D721Med (cell line): ENCODE results near the gene DOCK6.
"Not testable (repeated sequence)": the region's sequence is repeated elsewhere in the genome, so short reads cannot be mapped to it uniquely, and the experiment has no call there.

ENCODE experiments used
- DNase-seq: peaks from one replicate; pipeline ENCODE4 v3.0.0; 2011; ENCODE audit warnings: low spot score; ENCODE audit not compliant: insufficient read length
- FAIRE-seq: peaks from 2 replicates; lab custom pipeline; 2011; peaks lifted over from hg19 to GRCh38; lab: Jason Lieb, UNC
- TF ChIP-seq, protein P1 (sequence below): IDR thresholded peaks from 2 replicates; pipeline ENCODE4 v1.5.1; 2012; ENCODE audit warnings: mild to moderate bottlenecking, control low read depth; ENCODE audit not compliant: insufficient read depth; ENCODE audit errors: missing control alignments

The DOCK6 gene

DNA sequence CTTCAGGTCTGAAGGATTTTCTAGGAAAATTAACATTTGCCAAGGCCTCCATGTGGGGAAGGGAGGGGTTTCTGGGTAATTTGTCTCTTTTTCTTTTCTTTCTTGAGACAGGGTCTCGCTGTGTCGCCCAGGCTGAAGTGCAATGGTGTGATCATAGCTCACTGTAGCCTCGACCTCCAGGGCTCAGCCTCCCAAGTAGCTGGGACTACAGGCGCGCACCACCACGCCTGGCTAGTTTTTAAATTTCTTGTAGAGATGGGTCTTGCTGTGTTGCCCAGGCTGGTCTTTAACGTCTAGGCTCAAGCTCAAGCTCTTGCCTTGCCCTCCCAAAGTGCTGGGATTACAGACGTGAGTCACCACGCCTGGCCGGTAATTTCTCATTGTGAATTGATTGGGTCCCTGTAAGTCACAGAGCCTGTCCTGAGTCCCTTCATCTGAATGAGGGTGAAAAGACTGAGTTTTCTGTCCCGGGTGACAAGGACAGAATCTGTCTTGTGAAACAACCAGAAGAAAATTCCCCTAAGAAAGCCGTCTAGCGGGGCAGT is 96.8 kb downstream of the DOCK6 start:
- no peak for FAIRE-seq
- TF ChIP-seq, protein P1, sequence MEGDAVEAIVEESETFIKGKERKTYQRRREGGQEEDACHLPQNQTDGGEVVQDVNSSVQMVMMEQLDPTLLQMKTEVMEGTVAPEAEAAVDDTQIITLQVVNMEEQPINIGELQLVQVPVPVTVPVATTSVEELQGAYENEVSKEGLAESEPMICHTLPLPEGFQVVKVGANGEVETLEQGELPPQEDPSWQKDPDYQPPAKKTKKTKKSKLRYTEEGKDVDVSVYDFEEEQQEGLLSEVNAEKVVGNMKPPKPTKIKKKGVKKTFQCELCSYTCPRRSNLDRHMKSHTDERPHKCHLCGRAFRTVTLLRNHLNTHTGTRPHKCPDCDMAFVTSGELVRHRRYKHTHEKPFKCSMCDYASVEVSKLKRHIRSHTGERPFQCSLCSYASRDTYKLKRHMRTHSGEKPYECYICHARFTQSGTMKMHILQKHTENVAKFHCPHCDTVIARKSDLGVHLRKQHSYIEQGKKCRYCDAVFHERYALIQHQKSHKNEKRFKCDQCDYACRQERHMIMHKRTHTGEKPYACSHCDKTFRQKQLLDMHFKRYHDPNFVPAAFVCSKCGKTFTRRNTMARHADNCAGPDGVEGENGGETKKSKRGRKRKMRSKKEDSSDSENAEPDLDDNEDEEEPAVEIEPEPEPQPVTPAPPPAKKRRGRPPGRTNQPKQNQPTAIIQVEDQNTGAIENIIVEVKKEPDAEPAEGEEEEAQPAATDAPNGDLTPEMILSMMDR = no peak
- no peak for DNase-seq

DNA sequence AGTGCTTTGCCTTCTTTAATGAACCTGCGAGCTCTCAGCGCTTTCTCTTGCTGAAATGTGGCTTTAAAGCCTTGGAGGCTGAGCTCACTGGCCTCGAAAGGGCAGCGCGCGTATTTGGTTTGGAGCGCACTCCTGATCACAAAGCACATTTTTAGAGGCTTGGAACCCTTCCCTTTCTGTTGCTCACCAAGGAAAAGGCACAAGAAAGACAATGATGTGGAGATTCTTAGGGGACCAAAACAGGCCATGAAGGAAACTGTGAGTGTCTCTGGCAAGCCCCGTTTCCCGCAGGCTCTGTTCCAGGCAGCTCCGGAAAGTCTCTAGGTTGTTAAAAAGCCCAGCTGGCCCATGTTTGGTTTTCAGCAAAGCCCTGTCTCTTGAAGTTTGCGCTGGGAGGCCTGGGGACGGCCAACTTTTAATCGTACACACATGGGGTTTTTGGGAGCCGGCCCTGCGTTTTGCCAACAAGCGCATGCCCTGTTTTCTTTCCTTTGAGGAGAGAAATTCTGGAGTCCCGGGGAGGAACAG is 97.4 kb downstream of the DOCK6 start:
- DNase-seq = no peak
- TF ChIP-seq, protein P1 = no peak
- FAIRE-seq = no peak

DNA sequence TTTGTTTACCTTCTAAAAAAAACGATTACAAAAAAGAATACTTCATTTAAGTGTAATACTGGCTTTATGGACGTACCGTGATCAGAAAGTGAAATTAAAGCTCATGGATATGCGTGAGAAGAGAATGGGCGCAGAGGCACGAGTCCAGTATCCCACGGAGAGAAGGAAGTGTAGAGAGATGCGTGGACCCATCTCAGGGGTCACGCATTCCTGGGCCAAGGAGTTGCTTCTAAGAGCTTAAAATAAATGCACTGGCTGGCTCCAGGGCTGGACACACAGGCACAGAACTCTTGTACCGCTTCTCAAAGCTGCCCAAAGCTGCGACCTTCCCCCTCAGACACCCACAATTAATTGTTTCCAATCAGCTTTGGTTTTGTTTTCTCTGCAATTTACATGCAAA is 98.0 kb downstream of the DOCK6 start:
- no peak for DNase-seq
- FAIRE-seq = no peak
- TF ChIP-seq, protein P1 = no peak

DNA sequence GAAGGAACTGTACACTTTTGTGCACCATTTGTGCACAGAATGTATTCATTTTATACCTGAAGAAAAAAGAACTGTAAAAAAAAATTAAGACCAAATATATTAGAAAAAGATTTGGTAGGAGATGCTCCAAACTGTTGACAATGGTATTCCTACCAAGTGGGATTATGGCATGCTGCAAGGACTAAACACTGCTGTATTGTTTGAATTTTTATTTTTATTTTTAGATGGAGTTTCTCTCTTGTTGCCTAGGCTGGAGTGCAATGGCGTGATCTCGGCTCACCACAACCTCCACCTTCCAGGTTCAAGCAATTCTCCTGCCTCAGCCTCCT is 101.9 kb downstream of the DOCK6 start:
- DNase-seq, FAIRE-seq: not testable (repeated sequence)

DNA sequence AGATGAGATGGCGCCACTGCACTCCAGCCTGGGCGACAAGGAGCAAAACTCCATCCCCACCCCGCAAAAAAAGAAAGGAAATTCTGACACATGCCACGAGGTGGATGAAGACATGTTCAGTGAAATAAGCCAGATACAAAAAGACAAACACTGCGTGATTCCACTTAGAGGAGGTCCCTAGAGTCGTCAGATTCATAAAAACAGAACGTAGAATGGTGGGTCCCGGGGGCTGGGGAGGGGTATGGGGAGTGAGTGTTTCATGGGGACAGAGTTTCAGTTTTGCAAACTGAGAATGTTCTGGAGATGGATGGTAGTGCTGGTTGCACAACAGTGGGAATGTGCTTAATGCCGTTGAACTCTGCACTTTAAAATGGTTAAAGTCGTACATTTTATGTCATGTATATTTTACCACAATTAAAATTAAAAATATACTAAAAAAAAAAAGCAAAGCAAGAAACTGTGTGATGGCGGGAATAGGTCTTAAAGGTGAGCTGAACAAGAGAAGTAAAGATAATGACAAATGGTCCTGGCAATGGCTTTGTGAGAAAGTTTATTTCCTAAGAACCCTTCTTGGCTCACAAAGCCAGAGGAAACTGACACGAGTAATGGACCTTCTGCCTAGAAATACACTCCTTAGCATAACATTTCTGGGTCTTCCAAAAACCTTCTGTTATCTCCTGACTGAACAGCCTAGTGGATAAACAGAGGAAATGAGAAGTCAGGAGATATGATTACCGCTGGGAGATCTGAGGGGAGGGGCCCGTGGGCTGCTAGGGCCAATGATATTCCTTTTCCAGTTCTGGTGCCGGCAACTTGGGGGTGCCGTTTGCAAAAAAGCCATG is 102.5 kb downstream of the DOCK6 start:
- FAIRE-seq = no peak
- TF ChIP-seq, protein P1 = no peak
- DNase-seq = no peak

DNA sequence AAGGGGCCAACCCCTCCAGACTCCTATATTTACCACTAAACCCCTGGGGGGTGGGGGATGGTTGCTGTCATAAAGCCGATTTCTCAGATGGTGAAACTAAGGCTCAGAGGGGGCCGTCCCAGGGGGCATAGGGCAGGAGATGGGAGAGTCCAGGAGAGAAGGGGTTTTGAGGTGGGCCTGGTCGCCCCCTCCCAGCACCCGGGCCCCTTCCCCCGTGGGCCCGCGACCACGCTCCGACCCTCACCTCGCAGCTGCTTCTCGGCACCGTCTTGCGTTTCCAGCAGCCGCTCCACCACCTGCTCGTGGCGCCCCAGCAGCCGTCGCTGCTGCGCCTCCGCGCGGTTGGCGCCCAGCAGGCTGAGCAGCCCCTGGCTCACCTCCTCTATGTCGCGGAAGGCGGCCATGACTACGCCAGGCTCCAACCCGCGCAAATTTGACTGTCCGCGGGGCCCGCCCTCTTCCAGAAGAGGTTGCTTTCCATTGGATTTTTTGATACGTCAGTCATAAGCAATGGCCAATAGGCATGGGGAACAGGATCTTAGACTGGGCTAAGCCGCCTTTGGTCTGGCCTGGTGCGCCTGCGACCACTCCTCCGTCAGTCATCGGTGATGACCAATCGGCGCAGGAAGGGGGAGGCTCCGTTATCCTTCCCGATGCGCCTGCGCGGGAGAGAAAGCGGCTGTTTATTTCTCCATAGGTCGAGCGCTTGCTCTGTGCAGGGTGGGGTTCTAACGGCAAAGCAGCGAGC is 106.8 kb downstream of the DOCK6 start, which contains the start of gene SPC24:
Gene SPC24, minus strand, starts transcription at position 410 of the 748 bp plus-strand sequence. Its CDS starts 6 bp downstream, at position 404.
- FAIRE-seq = peak; percentile 53
- peak; percentile 97 for DNase-seq
- TF ChIP-seq, protein P1 = no peak

DNA sequence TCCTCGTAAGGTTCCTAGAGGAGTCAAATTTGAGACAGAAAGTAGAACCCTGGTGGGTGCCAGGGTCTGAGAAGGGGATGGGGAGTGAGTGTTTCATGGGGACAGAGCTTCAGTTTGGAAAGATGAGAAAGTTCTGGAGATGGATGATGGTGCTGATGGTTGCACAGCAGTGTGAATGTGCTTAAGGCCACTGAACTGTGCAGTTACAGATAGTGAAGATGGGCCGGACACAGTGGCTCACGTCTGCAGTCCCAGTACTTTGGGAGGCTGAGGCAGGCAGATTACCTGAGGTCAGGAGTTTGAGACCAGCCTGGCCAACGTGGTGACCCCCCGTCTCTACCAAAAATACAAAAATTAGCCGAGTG is 107.7 kb downstream of the DOCK6 start:
- DNase-seq (no peak), FAIRE-seq (no peak)
- TF ChIP-seq, protein P1 = no peak
